CD4-positive, alpha-beta T cell (primary cell): ENCODE measurements around the gene ING1. TPM values are rescaled to one million over a fixed set of nuclear protein-coding genes. Genes with fewer than 3 reads are reported as not detected.

Source experiments
- ATAC-seq: fragments of 200-7000 bp; cut with Tn5 transposase; one replicate; pipeline ENCODE4 v1.10.0; 2022; ENCODE audit warnings: mild to moderate bottlenecking; ENCODE audit not compliant: poor library complexity
- CTCF ChIA-PET: fragments of 350-600 bp; sonication (Branson Sonifier 250); formaldehyde crosslinking; loops from one replicate; lab custom pipeline; 2021; ENCODE audit warnings: antibody characterized with exemption, inconsistent platforms; lab: Charles Lee
- POLR2A ChIA-PET: fragments of 350-600 bp; sonication (Branson Sonifier 250); formaldehyde crosslinking; loops from one replicate; lab custom pipeline; 2021; ENCODE audit warnings: antibody characterized with exemption, inconsistent platforms; lab: Charles Lee
- DNase-seq, 14 experiments: peaks; one replicate each; pipeline ENCODE4 v3.0.0-alpha.2; 2013 to 2020; ENCODE audit warnings: mixed read lengths in 2 of 14
- H3K27ac ChIP-seq, 2 donors: one replicate each; pipeline versions ENCODE4 v1.5.1 to v1.7.0; 2013; ENCODE audit warnings: low read length in 2 of 2, low read depth in 1 of 2, mild to moderate bottlenecking in 1 of 2
- H3K27me3 ChIP-seq, 2 experiments: 1 replicate in 1 of 2; 2 replicates in 1 of 2; pipeline versions ENCODE4 v1.6.1 to v1.7.0; 2013; ENCODE audit warnings: low read length in 2 of 2, control low read depth in 1 of 2, mild to moderate bottlenecking in 1 of 2, moderate library complexity in 1 of 2; ENCODE audit not compliant: insufficient read depth in 2 of 2, control insufficient read depth in 1 of 2
- H3K36me3 ChIP-seq: one replicate; pipeline ENCODE4 v1.6.1; 2013; ENCODE audit warnings: low read length, control low read depth; ENCODE audit not compliant: insufficient read depth
- H3K4me1 ChIP-seq: one replicate; pipeline ENCODE4 v1.6.1; 2013; ENCODE audit warnings: low read length, control low read depth; ENCODE audit not compliant: insufficient read depth
- H3K4me3 ChIP-seq: one replicate; pipeline ENCODE4 v1.5.1; 2013; ENCODE audit warnings: mild to moderate bottlenecking, low read length, moderate library complexity
- H3K9me3 ChIP-seq, 2 experiments: 1 replicate in 1 of 2; 2 replicates in 1 of 2; pipeline versions ENCODE4 v1.6.1 to v1.7.0; 2013; ENCODE audit warnings: low read length in 2 of 2, mild to moderate bottlenecking in 2 of 2, control low read depth in 1 of 2, moderate library complexity in 1 of 2; ENCODE audit not compliant: control insufficient read depth in 1 of 2, insufficient read depth in 1 of 2
- H3K27ac Mint-ChIP-seq: one replicate; pipeline ENCODE4 v1.8.0; 2020; ENCODE audit warnings: mixed read lengths
- H3K27me3 Mint-ChIP-seq: one replicate; pipeline ENCODE4 v1.8.0; 2021; ENCODE audit warnings: mixed read lengths
- H3K36me3 Mint-ChIP-seq: one replicate; pipeline ENCODE4 v1.8.0; 2021; ENCODE audit warnings: low read depth, mixed read lengths
- H3K4me1 Mint-ChIP-seq: one replicate; pipeline ENCODE4 v1.8.0; 2021; ENCODE audit warnings: low read depth, mixed read lengths
- H3K4me3 Mint-ChIP-seq: one replicate; pipeline ENCODE4 v1.8.0; 2020; ENCODE audit warnings: mild to moderate bottlenecking, mixed read lengths
- H3K9me3 Mint-ChIP-seq: one replicate; pipeline ENCODE4 v1.8.0; 2020; ENCODE audit warnings: mixed read lengths
- intact Hi-C, 2 experiments: fragments of 100-400 bp; cut with DNase I in 1 of 2; cut with micrococcal nuclease in 1 of 2; formaldehyde crosslinking; loops; one replicate each; pipeline versions ENCODE4 v1.15.1 to v1.9.0; 2023 to 2025; cut with DNase I, micrococcal nuclease
- total RNA-seq, 174 experiments: library from RNA in 2 of 174; stranded (reverse) in 2 of 174; gene quantifications; one replicate each; pipeline ENCODE4 v1.2.3 and lab custom pipeline; 2021 to 2026
- TF ChIP-seq, protein P1 (sequence below): fragments of 200-600 bp; IDR thresholded peaks from one replicate; pipeline ENCODE4 v1.8.0; 2022; ENCODE audit warnings: antibody characterized with exemption, mild to moderate bottlenecking

The ING1 gene
- total RNA-seq, 2 experiments from 2014 or later, result 14.6 to 16.2 TPM

DNA sequence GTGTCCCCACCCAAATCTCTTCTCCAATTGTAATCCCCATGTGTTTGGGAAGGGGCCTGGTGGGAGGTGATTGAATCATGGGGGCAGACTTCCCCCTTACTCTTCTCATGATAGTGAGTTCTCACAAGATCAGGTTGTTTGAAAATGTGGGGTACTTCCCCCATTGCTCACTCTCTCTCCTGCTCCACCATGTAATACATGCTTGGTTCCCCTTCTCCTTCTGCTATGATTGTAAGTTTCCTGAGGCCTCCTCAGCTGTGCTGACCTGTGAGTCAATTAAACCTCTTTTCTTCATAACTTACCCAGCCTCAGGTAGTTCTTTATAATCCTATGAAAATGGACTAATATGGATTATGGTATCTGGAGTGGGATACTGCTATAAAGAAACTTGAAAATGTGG, 24.1 kb downstream of the ING1 start:
- no peak overlapping the region for H3K4me3 ChIP-seq
- no peaks in the 10 kb centered on the region for H3K36me3 ChIP-seq
- TF ChIP-seq, protein P1, sequence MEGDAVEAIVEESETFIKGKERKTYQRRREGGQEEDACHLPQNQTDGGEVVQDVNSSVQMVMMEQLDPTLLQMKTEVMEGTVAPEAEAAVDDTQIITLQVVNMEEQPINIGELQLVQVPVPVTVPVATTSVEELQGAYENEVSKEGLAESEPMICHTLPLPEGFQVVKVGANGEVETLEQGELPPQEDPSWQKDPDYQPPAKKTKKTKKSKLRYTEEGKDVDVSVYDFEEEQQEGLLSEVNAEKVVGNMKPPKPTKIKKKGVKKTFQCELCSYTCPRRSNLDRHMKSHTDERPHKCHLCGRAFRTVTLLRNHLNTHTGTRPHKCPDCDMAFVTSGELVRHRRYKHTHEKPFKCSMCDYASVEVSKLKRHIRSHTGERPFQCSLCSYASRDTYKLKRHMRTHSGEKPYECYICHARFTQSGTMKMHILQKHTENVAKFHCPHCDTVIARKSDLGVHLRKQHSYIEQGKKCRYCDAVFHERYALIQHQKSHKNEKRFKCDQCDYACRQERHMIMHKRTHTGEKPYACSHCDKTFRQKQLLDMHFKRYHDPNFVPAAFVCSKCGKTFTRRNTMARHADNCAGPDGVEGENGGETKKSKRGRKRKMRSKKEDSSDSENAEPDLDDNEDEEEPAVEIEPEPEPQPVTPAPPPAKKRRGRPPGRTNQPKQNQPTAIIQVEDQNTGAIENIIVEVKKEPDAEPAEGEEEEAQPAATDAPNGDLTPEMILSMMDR, result no peak
- peaks cover 2% of the 10 kb centered on the region for H3K9me3 Mint-ChIP-seq
- no peak overlapping the region for H3K27ac ChIP-seq
- ATAC-seq (no peak), DNase-seq (no peak)
- POLR2A ChIA-PET, result interaction anchor here (1.4 kb wide), 1 partner anchor 23 kb away, joined by 5 read pairs; no protein-coding TSS in a partner anchor
- no peaks in the 10 kb centered on the region for H3K4me1 ChIP-seq
- H3K27ac Mint-ChIP-seq, result no peak overlapping the region
- peaks cover 0 to 5% of the 10 kb centered on the region in 2 experiments for H3K9me3 ChIP-seq
- no peaks in the 10 kb centered on the region for H3K27me3 Mint-ChIP-seq
- no peak overlapping the region for H3K4me3 Mint-ChIP-seq
- intact Hi-C loops, result no loop called here
- H3K4me1 Mint-ChIP-seq, result no peaks in the 10 kb centered on the region
- CTCF ChIA-PET, result no interaction called here
- H3K36me3 Mint-ChIP-seq, result no peaks in the 10 kb centered on the region
- H3K27me3 ChIP-seq, result no peaks in the 10 kb centered on the region

DNA sequence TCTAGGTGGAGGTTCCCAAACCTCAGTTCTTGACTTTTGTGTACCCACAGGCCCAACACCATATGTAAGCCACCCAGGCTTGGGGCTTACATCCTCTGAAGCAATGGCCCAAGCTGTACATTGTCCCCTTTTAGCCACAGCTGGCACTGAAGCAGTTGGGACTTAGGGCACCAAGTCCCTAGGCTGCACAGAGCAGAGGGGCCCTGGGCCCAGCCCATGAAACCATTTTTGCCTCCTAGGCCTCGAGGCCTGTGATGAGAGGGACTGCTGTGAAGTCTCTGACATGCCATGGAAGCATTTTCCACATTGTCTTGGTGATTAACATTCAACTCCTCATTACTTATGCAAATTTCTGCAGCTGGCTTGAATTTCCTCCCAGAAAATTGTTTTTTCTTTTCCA, 30.2 kb downstream of the ING1 start:
- ChIA-PET CTCF (no interaction called here), POLR2A (no interaction called here)
- Histone ChIP-seq H3K4me3 (no peak overlapping the region), H3K9me3 (peaks cover 11 to 13% of the 10 kb centered on the region in 2 experiments), H3K4me1 (no peaks in the 10 kb centered on the region), H3K27ac (no peak overlapping the region), H3K36me3 (no peaks in the 10 kb centered on the region), H3K27me3 (no peaks in the 10 kb centered on the region)
- Mint-ChIP-seq H3K4me1 (no peaks in the 10 kb centered on the region), H3K27me3 (no peaks in the 10 kb centered on the region), H3K36me3 (peaks cover 3% of the 10 kb centered on the region), H3K4me3 (no peak overlapping the region), H3K9me3 (peaks cover 10% of the 10 kb centered on the region), H3K27ac (no peak overlapping the region)
- TF ChIP-seq, protein P1, result no peak
- intact Hi-C loops, result no loop called here
- ATAC-seq (no peak), DNase-seq (no peak)

DNA sequence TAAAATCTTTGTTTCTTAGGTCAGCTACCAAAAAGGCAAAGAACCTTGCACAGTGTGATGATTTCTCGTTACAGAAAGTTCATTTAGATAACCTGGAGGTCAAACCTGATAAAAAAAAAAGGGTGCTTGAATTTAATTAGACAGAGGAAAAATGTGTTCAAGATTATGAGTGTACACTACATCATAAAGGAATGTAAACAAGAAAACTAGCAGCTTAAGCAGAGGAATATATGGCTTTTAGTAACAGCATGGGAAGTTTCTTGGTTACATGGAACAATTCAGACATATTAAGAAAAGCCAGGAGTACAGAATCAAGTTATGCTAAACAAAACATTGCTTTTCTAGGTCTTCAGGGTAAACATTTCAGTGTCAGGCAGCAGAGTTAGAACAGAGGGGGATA, 32.9 kb downstream of the ING1 start:
- Histone ChIP-seq H3K4me3 (no peak overlapping the region), H3K9me3 (peaks cover 11 to 13% of the 10 kb centered on the region in 2 experiments), H3K27ac (no peak overlapping the region), H3K4me1 (no peaks in the 10 kb centered on the region), H3K27me3 (no peaks in the 10 kb centered on the region), H3K36me3 (no peaks in the 10 kb centered on the region)
- TF ChIP-seq, protein P1, result no peak
- intact Hi-C loops, result no loop called here
- H3K9me3 Mint-ChIP-seq, result peaks cover 8% of the 10 kb centered on the region
- H3K27me3 Mint-ChIP-seq, result no peaks in the 10 kb centered on the region
- POLR2A ChIA-PET, result no interaction called here
- CTCF ChIA-PET, result no interaction called here
- no peak for DNase-seq
- ATAC-seq, result no peak
- no peak overlapping the region for H3K4me3 Mint-ChIP-seq
- H3K27ac Mint-ChIP-seq, result no peak overlapping the region
- peaks cover 11% of the 10 kb centered on the region for H3K36me3 Mint-ChIP-seq
- no peaks in the 10 kb centered on the region for H3K4me1 Mint-ChIP-seq
